Lung (tissue), 12 donors: ENCODE measurements around the gene SMPD2. TPM values are rescaled to one million over a fixed set of nuclear protein-coding genes. Genes with fewer than 3 reads are reported as not detected.

Source experiments
- ATAC-seq: fragments of 200-7000 bp; cut with Tn5 transposase; one replicate; pipeline ENCODE4 v1.9.1; 2020; ENCODE audit warnings: moderate number of reproducible peaks; ENCODE audit not compliant: insufficient read depth, low FRiP score
- DNase-seq, 3 donors: peaks; one replicate each; pipeline ENCODE4 v3.0.0-alpha.2; 2013 to 2017
- H3K27ac ChIP-seq, 2 donors: one replicate each; pipeline ENCODE4 v1.5.1; 2013; ENCODE audit warnings: mild to moderate bottlenecking in 2 of 2, moderate library complexity in 2 of 2, control low read depth in 1 of 2, inconsistent platforms in 1 of 2, low read depth in 1 of 2, low read length in 1 of 2
- H3K27me3 ChIP-seq, 3 donors: one replicate each; pipeline ENCODE4 v1.5.1; 2013; ENCODE audit warnings: low read length in 2 of 3; ENCODE audit not compliant: control insufficient read depth in 3 of 3, insufficient read depth in 3 of 3
- H3K36me3 ChIP-seq, 4 donors: one replicate each; pipeline ENCODE4 v1.5.1; 2013; ENCODE audit warnings: low read length in 4 of 4, mild to moderate bottlenecking in 1 of 4, moderate library complexity in 1 of 4; ENCODE audit not compliant: control insufficient read depth in 4 of 4, insufficient read depth in 4 of 4
- H3K4me1 ChIP-seq, 5 donors: one replicate each; pipeline ENCODE4 v1.5.1; 2013; ENCODE audit warnings: low read length in 5 of 5, mild to moderate bottlenecking in 2 of 5, moderate library complexity in 1 of 5; ENCODE audit not compliant: control insufficient read depth in 5 of 5, insufficient read depth in 5 of 5
- H3K4me3 ChIP-seq: one replicate; pipeline ENCODE4 v1.5.1; 2013; ENCODE audit warnings: mild to moderate bottlenecking, control low read depth, moderate library complexity
- H3K9ac ChIP-seq, 2 donors: one replicate each; pipeline ENCODE4 v1.5.1; 2013; ENCODE audit warnings: low read length in 2 of 2, control low read depth in 1 of 2; ENCODE audit not compliant: insufficient read depth in 1 of 2
- H3K9me3 ChIP-seq, 4 donors: one replicate each; pipeline ENCODE4 v1.5.1; 2013; ENCODE audit warnings: low read length in 3 of 4, mild to moderate bottlenecking in 1 of 4, moderate library complexity in 1 of 4; ENCODE audit not compliant: control insufficient read depth in 4 of 4, insufficient read depth in 3 of 4
- CTCF ChIP-seq: IDR thresholded peaks from 2 replicates; pipeline ENCODE4 v1.5.1; 2012; ENCODE audit warnings: mild to moderate bottlenecking; ENCODE audit errors: control extremely low read depth, extremely low read depth
- WGBS, 2 donors: extraction: QIAGEN DNeasy Blood & Tissue Kit; methylation state at CpG; one replicate each; pipeline ENCODE4 v1.1.7; 2013; 5-methylcytosine and 5-hydroxymethylcytosine counted together
- polyA plus RNA-seq, 2 donors: library from polyadenylated mRNA; stranded (reverse); fragments of 200-250 nt; gene quantifications; one replicate each; pipeline ENCODE4 v1.2.1, GENCODE V29; 2013
- total RNA-seq, 2 donors: library from RNA; depleted of rRNA in 1 of 2; stranded (reverse); fragments of >200 nt in 1 of 2; gene quantifications; one replicate each; pipeline ENCODE4 v1.2.1, GENCODE V29; 2014 to 2021
- donor health status: control.
- donor health status: control.
- donor health status: Bipolar disorder and iron deficiency.
- donor health status: healthy.
- donor health status: DM: yes; HTN: yes; CAD: no.

The SMPD2 gene
- total and polyA plus RNA-seq, 4 donors, result 17.4 to 22.8 (median 19.9) TPM

DNA sequence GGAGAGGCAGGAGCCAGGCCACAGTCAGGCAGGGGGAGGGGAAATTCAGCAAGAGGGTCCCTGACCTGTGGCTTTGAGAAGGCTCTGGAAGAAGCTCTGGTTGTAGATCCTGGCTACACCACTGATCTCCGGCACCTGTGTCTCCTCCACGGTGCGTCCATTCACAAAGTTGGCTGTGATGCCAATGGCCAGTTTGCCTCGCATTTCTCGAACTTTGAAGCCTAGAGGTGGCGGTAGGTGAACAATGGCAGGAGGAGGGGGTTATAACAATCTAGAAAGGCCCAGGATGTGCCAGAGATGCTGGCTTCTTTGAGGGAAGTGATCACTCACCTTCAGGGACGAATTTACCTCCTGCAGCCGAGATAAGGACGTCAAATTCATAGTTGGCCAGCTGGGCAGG, 11.7 kb downstream of the SMPD2 start:
- no peaks in the 10 kb centered on the region for H3K27me3 ChIP-seq
- TF ChIP-seq CTCF, result no peak
- peaks cover 0 to 23% (median 15%) of the 10 kb centered on the region in 4 donors for H3K36me3 ChIP-seq
- no peak for DNase-seq
- H3K9me3 ChIP-seq, result no peaks in the 10 kb centered on the region
- ATAC-seq, result no peak
- H3K4me3 ChIP-seq, result no peak overlapping the region
- H3K4me1 ChIP-seq, result peaks cover 5 to 20% (median 7%) of the 10 kb centered on the region in 5 donors
- no peak overlapping the region for H3K9ac ChIP-seq
- WGBS, 2 donors, result 89 to 92% methylated on average over 9 of the region's 9 CpGs
- no peak overlapping the region for H3K27ac ChIP-seq

DNA sequence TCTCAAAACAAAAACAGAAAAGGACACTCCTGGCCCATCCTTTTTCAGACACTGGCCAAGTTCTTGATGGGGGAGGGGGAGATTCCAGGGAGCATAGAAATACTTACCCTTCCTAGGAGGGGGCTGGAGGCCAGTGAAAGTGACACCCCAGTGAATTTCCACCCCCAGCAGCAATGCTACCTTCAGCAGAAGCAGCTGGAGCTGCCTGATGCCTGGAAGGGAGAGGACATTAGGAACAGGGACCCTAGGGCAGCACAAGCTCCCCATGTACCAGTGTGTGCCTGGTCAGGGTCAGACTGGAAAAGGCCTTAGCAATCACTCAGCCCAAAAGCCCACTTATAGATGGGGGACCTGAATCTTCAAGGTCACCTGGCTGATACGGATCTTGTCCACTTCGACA, 12.6 kb downstream of the SMPD2 start:
- 92 to 94% methylated on average over 2 of the region's 2 CpGs for WGBS, 2 donors
- TF ChIP-seq CTCF, result no peak
- H3K9ac ChIP-seq, result no peak overlapping the region
- H3K9me3 ChIP-seq, result no peaks in the 10 kb centered on the region
- no peaks in the 10 kb centered on the region for H3K27me3 ChIP-seq
- H3K27ac ChIP-seq, result no peak overlapping the region
- peaks cover 0 to 23% (median 15%) of the 10 kb centered on the region in 4 donors for H3K36me3 ChIP-seq
- no peak for ATAC-seq
- no peak for DNase-seq
- no peak overlapping the region for H3K4me3 ChIP-seq
- peaks cover 5 to 30% (median 10%) of the 10 kb centered on the region in 5 donors for H3K4me1 ChIP-seq

DNA sequence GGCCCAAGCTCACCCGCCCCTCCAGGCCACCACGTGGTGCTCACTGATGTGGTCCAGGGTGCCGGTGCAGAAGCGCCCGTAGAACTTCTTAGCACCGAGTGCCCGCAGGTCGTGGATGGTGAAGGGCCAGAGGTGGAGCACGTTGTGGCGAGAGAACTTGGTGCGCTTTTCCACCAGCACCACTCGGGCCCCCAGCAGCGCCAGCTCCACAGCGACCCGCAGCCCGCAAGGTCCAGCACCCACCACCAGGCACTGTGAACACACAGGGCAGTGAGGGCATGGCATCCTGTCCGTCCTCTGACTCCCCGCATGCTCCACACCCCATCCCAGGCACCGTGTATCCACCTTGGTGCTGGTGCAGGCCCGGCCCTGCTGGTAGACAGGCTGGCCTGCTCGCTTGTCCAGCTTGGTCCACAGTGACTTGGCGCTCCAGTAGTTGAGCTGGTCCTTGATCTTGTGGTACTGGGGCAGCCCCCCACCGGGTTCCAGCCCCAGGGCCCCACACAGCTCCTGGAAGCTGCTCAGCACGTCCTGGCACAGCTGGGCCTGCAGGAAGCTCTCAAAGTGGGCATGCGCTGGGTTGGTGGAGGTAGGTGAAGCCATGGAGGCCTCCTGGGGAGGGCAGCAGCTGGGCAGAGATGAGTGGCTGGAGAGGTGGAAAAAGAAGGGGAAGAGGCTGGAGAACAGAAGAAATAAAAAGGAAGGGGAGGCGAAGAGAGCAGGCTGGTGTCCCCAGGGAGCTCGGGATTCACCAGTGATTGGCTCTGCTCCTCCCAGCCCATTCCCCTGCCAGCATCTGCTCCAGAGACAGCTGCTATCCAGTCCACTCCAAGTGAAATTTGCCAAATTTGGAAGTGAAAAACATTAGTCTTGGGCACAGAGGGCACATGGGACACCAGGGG, 13.3 kb downstream of the SMPD2 start:
- Histone ChIP-seq H3K4me3 (no peak overlapping the region), H3K27me3 (no peaks in the 10 kb centered on the region), H3K9ac (no peak overlapping the region), H3K27ac (peak overlapping the region in 1 of 2 donors; percentile 59), H3K36me3 (peaks cover 0 to 17% (median 11%) of the 10 kb centered on the region in 4 donors), H3K4me1 (peaks cover 6 to 33% (median 10%) of the 10 kb centered on the region in 5 donors), H3K9me3 (no peaks in the 10 kb centered on the region)
- no peak for TF ChIP-seq CTCF
- DNase-seq (peak in 2 of 3 donors; percentile 53 to 60), ATAC-seq (no peak)
- WGBS, 2 donors, result 82 to 90% methylated on average over 27 of the region's 27 CpGs
